K562 (cell line): ENCODE data around the gene UBAC2. TPM values are rescaled to one million over a fixed set of nuclear protein-coding genes. Genes with fewer than 3 reads are reported as not detected.

Experiments
- ATAC-seq: fragments of 200-7000 bp; cut with Tn5 transposase; 3 replicates; pipeline ENCODE4 v1.9.1; 2020; ENCODE audit warnings: moderate library complexity
- BruUV-seq: library from RNA; stranded (reverse); fragments of 400-500 nt; replicated peaks from 2 replicates; lab custom pipeline; 2021; lab: Mats Ljungman, UMichigan
- CTCF ChIA-PET: fragments of 300-600 bp; formaldehyde crosslinking; extraction: SDS; loops from one replicate; lab custom pipeline; 2021; ENCODE audit warnings: low intra/inter-chr PET ratio; lab: Yijun Ruan, JAX
- POLR2A ChIA-PET: fragments of 300-600, 350-650 bp; sonication (Branson Sonifier 250); formaldehyde crosslinking; extraction: SDS; loops from one replicate; lab custom pipeline; 2021; ENCODE audit warnings: antibody characterized with exemption, inconsistent platforms; lab: Yijun Ruan, JAX
- DNase-seq, 4 experiments: peaks; one replicate each; pipeline versions ENCODE4 v3.0.0 to v3.0.0-alpha.2; 2011 to 2018; ENCODE audit warnings: low spot score in 3 of 4, mixed read lengths in 3 of 4; ENCODE audit errors: extremely low read depth in 1 of 4
- FAIRE-seq: peaks from 2 replicates; lab custom pipeline; 2011; peaks lifted over from hg19 to GRCh38; lab: Jason Lieb, UNC
- H2AFZ ChIP-seq: 2 replicates; pipeline ENCODE4 v1.6.0; 2011; ENCODE audit warnings: low read depth, low read length, control low read depth, inconsistent platforms
- H3K27ac ChIP-seq: fragments of 200-600 bp; 3 replicates; pipeline ENCODE4 v1.8.0; 2011; ENCODE audit warnings: low read depth, mild to moderate bottlenecking, control low read depth, inconsistent platforms, low read length, moderate library complexity, mixed read lengths; ENCODE audit errors: extremely low read depth
- H3K27me3 ChIP-seq, 2 experiments: fragments of 300-600 bp in 1 of 2; 2 replicates in 1 of 2; 3 replicates in 1 of 2; pipeline versions ENCODE4 v1.6.0 to v1.8.0; 2011; ENCODE audit warnings: inconsistent platforms in 2 of 2, low read length in 2 of 2, mild to moderate bottlenecking in 1 of 2, mixed read lengths in 1 of 2, moderate library complexity in 1 of 2; ENCODE audit not compliant: control insufficient read depth in 2 of 2, insufficient read depth in 2 of 2
- H3K36me3 ChIP-seq: fragments of 300-600 bp; 3 replicates; pipeline ENCODE4 v1.8.0; 2011; ENCODE audit warnings: mild to moderate bottlenecking, low read length, inconsistent platforms; ENCODE audit not compliant: control insufficient read depth, insufficient read depth
- H3K4me1 ChIP-seq, 2 experiments: fragments of 200-600 bp in 1 of 2; replicated peaks in 1 of 2; 2 replicates in 1 of 2; 3 replicates in 1 of 2; pipeline versions ENCODE4 v1.5.1 to v1.8.0; 2011; ENCODE audit warnings: inconsistent platforms in 2 of 2, low read length in 2 of 2, mild to moderate bottlenecking in 1 of 2, mixed read lengths in 1 of 2, moderate library complexity in 1 of 2; ENCODE audit not compliant: control insufficient read depth in 2 of 2, insufficient read depth in 2 of 2
- H3K4me2 ChIP-seq: 2 replicates; pipeline ENCODE4 v1.6.1; 2011; ENCODE audit warnings: low read length, control low read depth, inconsistent platforms, mixed read lengths; ENCODE audit not compliant: insufficient read depth
- H3K4me3 ChIP-seq: fragments of 200-600 bp; sonication (generic), shearing (Covaris generic); 2 replicates; pipeline ENCODE4 v1.5.1; 2016; ENCODE audit warnings: control low read depth, inconsistent platforms
- H3K79me2 ChIP-seq: fragments of 200-600 bp; 3 replicates; pipeline ENCODE4 v1.8.0; 2011; ENCODE audit warnings: low read length, inconsistent platforms; ENCODE audit not compliant: control insufficient read depth, insufficient read depth
- H3K9ac ChIP-seq, 2 experiments: 2 replicates each; pipeline versions ENCODE4 v1.6.0 to v1.6.1; 2011; ENCODE audit warnings: low read depth in 2 of 2, low read length in 2 of 2, control low read depth in 1 of 2, inconsistent platforms in 1 of 2, mild to moderate bottlenecking in 1 of 2, mixed read lengths in 1 of 2; ENCODE audit not compliant: insufficient read depth in 1 of 2
- H3K9me1 ChIP-seq: one replicate; pipeline ENCODE4 v1.6.0; 2011; ENCODE audit warnings: inconsistent platforms, mild to moderate bottlenecking, low read length, moderate library complexity; ENCODE audit not compliant: control insufficient read depth, insufficient read depth
- H3K9me3 ChIP-seq: replicated peaks from 2 replicates; pipeline ENCODE4 v1.5.1; 2011; ENCODE audit warnings: low read depth, low read length, inconsistent platforms; ENCODE audit not compliant: control insufficient read depth, insufficient read depth
- H4K20me1 ChIP-seq: replicated peaks from 2 replicates; pipeline ENCODE4 v1.6.1; 2011; ENCODE audit warnings: low read length, inconsistent platforms, mixed read lengths; ENCODE audit not compliant: control insufficient read depth, insufficient read depth
- BDP1 ChIP-seq: IDR thresholded peaks from 3 replicates; pipeline ENCODE4 v1.6.1; 2011; ENCODE audit not compliant: insufficient read length, insufficient read depth
- CHD1 ChIP-seq: fragments of 200-600 bp; sonication (generic); IDR thresholded peaks from one replicate; pipeline ENCODE4 v1.6.1; 2012; ENCODE audit warnings: mild to moderate bottlenecking, moderate library complexity, low read length, inconsistent platforms
- NKRF ChIP-seq: fragments of 450-650 bp; IDR thresholded peaks from 2 replicates; pipeline ENCODE4 v1.6.1; 2016; ENCODE audit warnings: borderline replicate concordance
- NRF1 ChIP-seq, 2 experiments: fragments of 450-650 bp; IDR thresholded peaks in 1 of 2; conservative IDR thresholded peaks in 1 of 2; 2 replicates each; pipeline ENCODE4 v1.6.1; 2014; ENCODE audit warnings: mild to moderate bottlenecking in 2 of 2
- PYGO2 ChIP-seq: fragments of 450-650 bp; IDR thresholded peaks from 2 replicates; pipeline ENCODE4 v1.6.1; 2016; ENCODE audit warnings: mild to moderate bottlenecking, missing genetic modification characterization, moderate library complexity, missing compliant biosample characterization
- SMARCB1 ChIP-seq: IDR thresholded peaks from 2 replicates; pipeline ENCODE4 v1.6.1; 2011; ENCODE audit warnings: improper control_type of control experiment, low read depth; ENCODE audit not compliant: insufficient read length
- SNIP1 ChIP-seq: fragments of 450-650 bp; IDR thresholded peaks from 2 replicates; pipeline ENCODE4 v1.7.1; 2017; ENCODE audit warnings: low read depth, mild to moderate bottlenecking
- THRA ChIP-seq: fragments of 450-650 bp; IDR thresholded peaks from 2 replicates; pipeline ENCODE4 v1.6.1; 2017; ENCODE audit warnings: mild to moderate bottlenecking, moderate library complexity
- ZFP36 ChIP-seq: fragments of 150-350 bp; IDR thresholded peaks from 2 replicates; pipeline ENCODE4 v1.6.1; 2018; ENCODE audit warnings: low read length, low read depth; ENCODE audit not compliant: partially characterized antibody
- ZNF395 ChIP-seq: fragments of 200-800 bp; sonication (Bioruptor generic); IDR thresholded peaks from 2 replicates; pipeline ENCODE4 v1.6.1; 2017; ENCODE audit warnings: missing genetic modification characterization, missing compliant biosample characterization
- ZNF589 ChIP-seq: fragments of 200-800 bp; sonication (Bioruptor generic); IDR thresholded peaks from 2 replicates; pipeline ENCODE4 v1.6.1; 2016; ENCODE audit warnings: low read depth, missing genetic modification characterization, missing compliant biosample characterization
- WGBS: fragments of 100-300 bp; shearing (Covaris generic); methylation state at CpG from one replicate; pipeline ENCODE4 v1.1.6; 2016; ENCODE audit warnings: low coverage, mixed read lengths; ENCODE audit not compliant: insufficient coverage; ENCODE audit errors: missing lambda C conversion rate; 5-methylcytosine and 5-hydroxymethylcytosine counted together
- in situ Hi-C: fragments of 300-500 bp; cut with MboI; formaldehyde crosslinking; loops from 4 replicates; pipeline ENCODE4 v1.15.0; 2018; ENCODE audit warnings: inconsistent platforms, mixed read lengths
- intact Hi-C: fragments of 100-400 bp; cut with micrococcal nuclease; formaldehyde crosslinking; loops from 2 replicates; pipeline ENCODE4 v1.14.2; 2022
- polyA plus RNA-seq, 8 experiments: library from polyadenylated mRNA; depleted of rRNA in 4 of 8; stranded (reverse) in 5 of 8; unstranded in 3 of 8; fragments of >200 nt; fragmentation: Nextera tagmentation in 2 of 8; fragmentation: Illumina TruSeq in 1 of 8; extraction: Ambion mirVana in 2 of 8; extraction: Trizol in 1 of 8; gene quantifications; 2 replicates each; pipeline versions ENCODE4 v1.2.1 to v1.2.3, GENCODE V29; 2011 to 2014; ENCODE audit warnings: inconsistent platforms in 1 of 8, missing spikeins in 1 of 8
- total RNA-seq, 7 experiments: library from RNA; depleted of rRNA in 6 of 7; stranded (reverse); fragments of >200 nt in 6 of 7; fragmentation: Illumina TruSeq in 2 of 7; extraction: Trizol in 2 of 7; gene quantifications; 2 replicates each; pipeline versions ENCODE4 v1.2.1 to v1.2.3, GENCODE V29; 2011 to 2021; ENCODE audit warnings: low replicate concordance in 1 of 7
- TF ChIP-seq, protein P1 (sequence below): sonication (generic); formaldehyde crosslinking; IDR thresholded peaks from 2 replicates; pipeline ENCODE4 v1.8.0; 2022; ENCODE audit warnings: mild to moderate bottlenecking, missing genetic modification reagents
- TF ChIP-seq, protein P2 (sequence below): sonication (generic); formaldehyde crosslinking; IDR thresholded peaks from 2 replicates; pipeline ENCODE4 v1.8.0; 2023; ENCODE audit warnings: mild to moderate bottlenecking, missing genetic modification reagents

Gene UBAC2
- total and polyA plus RNA-seq, 9 of the 15 experiments (the other 6 are each of a cell fraction or from before 2014, with no cell fraction given): 6.0 to 84.1 (median 32.3) TPM

- no peaks in the 10 kb centered on the region for H3K79me2 ChIP-seq
- DNase-seq (no peak), FAIRE-seq (no peak), ATAC-seq (no peak)
- H3K4me2 ChIP-seq: no peak overlapping the region
- no peaks in the 10 kb centered on the region; the same call in 1 of the 2 replicates for H4K20me1 ChIP-seq
- no peak overlapping the region for H3K27ac ChIP-seq
- intact Hi-C loops: loop anchor here (10.0 kb wide), 1 partner anchor 210 kb away; no protein-coding TSS in a partner anchor
- H3K36me3 ChIP-seq: peaks cover 20% of the 10 kb centered on the region; the same call in 2 of the 3 replicates
- POLR2A ChIA-PET: no interaction called here
- H3K4me1 ChIP-seq: no peaks in the 10 kb centered on the region; a peak in 1 of 5 replicates
- BruUV-seq: no TSS peak
- TF ChIP-seq SMARCB1 (no peak), SNIP1 (no peak), PYGO2 (tag) (no peak), CHD1 (no peak), ZFP36 (no peak), NRF1 (conservative IDR thresholded peaks at IDR 0.05 in 1 of 2, IDR thresholded peaks at IDR 0.05 in 1 of 2) (no peak), BDP1 (no peak), NKRF (no peak), ZNF395 (no peak), ZNF589 (CRISPR knock-in tag) (no peak), THRA (no peak)
- TF ChIP-seq, protein P1, sequence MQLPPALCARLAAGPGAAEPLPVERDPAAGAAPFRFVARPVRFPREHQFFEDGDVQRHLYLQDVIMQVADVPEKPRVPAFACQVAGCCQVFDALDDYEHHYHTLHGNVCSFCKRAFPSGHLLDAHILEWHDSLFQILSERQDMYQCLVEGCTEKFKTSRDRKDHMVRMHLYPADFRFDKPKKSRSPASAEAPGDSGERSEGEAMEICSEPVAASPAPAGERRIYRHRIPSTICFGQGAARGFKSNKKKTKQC (CRISPR knock-in tag): no peak
- TF ChIP-seq, protein P2, sequence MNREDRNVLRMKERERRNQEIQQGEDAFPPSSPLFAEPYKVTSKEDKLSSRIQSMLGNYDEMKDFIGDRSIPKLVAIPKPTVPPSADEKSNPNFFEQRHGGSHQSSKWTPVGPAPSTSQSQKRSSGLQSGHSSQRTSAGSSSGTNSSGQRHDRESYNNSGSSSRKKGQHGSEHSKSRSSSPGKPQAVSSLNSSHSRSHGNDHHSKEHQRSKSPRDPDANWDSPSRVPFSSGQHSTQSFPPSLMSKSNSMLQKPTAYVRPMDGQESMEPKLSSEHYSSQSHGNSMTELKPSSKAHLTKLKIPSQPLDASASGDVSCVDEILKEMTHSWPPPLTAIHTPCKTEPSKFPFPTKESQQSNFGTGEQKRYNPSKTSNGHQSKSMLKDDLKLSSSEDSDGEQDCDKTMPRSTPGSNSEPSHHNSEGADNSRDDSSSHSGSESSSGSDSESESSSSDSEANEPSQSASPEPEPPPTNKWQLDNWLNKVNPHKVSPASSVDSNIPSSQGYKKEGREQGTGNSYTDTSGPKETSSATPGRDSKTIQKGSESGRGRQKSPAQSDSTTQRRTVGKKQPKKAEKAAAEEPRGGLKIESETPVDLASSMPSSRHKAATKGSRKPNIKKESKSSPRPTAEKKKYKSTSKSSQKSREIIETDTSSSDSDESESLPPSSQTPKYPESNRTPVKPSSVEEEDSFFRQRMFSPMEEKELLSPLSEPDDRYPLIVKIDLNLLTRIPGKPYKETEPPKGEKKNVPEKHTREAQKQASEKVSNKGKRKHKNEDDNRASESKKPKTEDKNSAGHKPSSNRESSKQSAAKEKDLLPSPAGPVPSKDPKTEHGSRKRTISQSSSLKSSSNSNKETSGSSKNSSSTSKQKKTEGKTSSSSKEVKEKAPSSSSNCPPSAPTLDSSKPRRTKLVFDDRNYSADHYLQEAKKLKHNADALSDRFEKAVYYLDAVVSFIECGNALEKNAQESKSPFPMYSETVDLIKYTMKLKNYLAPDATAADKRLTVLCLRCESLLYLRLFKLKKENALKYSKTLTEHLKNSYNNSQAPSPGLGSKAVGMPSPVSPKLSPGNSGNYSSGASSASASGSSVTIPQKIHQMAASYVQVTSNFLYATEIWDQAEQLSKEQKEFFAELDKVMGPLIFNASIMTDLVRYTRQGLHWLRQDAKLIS: no peak
- H3K9me3 ChIP-seq: no peaks in the 10 kb centered on the region
- CTCF ChIA-PET: no interaction called here
- H2AFZ ChIP-seq: no peak overlapping the region
- in situ Hi-C loops: no loop called here
- H3K9me1 ChIP-seq: peaks cover 4% of the 10 kb centered on the region
- no peak overlapping the region for H3K4me3 ChIP-seq
- no peaks in the 10 kb centered on the region for H3K27me3 ChIP-seq
- no peak overlapping the region; a peak in 1 of 4 replicates for H3K9ac ChIP-seq
- WGBS: 93% methylated on average over 11 of the region's 15 CpGs
Observed at GRCh38 chr13:99385161-99385560, 184.5 kb downstream of the UBAC2 start.
